Lung (tissue), 12 donors: Measurements from ENCODE around the gene SRGN. TPM values are rescaled to one million over a fixed set of nuclear protein-coding genes. Genes with fewer than 3 reads are reported as not detected.
A peak's percentile ranks its signal among the peaks of the same experiment; 100 is the strongest.

Experiments used
- ATAC-seq: fragments of 200-7000 bp; cut with Tn5 transposase; one replicate; pipeline ENCODE4 v1.9.1; 2020; ENCODE audit warnings: moderate number of reproducible peaks; ENCODE audit not compliant: insufficient read depth, low FRiP score
- DNase-seq, 3 donors: peaks; one replicate each; pipeline ENCODE4 v3.0.0-alpha.2; 2013 to 2017
- H3K27ac ChIP-seq, 2 donors: one replicate each; pipeline ENCODE4 v1.5.1; 2013; ENCODE audit warnings: mild to moderate bottlenecking in 2 of 2, moderate library complexity in 2 of 2, control low read depth in 1 of 2, inconsistent platforms in 1 of 2, low read depth in 1 of 2, low read length in 1 of 2
- H3K27me3 ChIP-seq, 3 donors: one replicate each; pipeline ENCODE4 v1.5.1; 2013; ENCODE audit warnings: low read length in 2 of 3; ENCODE audit not compliant: control insufficient read depth in 3 of 3, insufficient read depth in 3 of 3
- H3K36me3 ChIP-seq, 4 donors: one replicate each; pipeline ENCODE4 v1.5.1; 2013; ENCODE audit warnings: low read length in 4 of 4, mild to moderate bottlenecking in 1 of 4, moderate library complexity in 1 of 4; ENCODE audit not compliant: control insufficient read depth in 4 of 4, insufficient read depth in 4 of 4
- H3K4me1 ChIP-seq, 5 donors: one replicate each; pipeline ENCODE4 v1.5.1; 2013; ENCODE audit warnings: low read length in 5 of 5, mild to moderate bottlenecking in 2 of 5, moderate library complexity in 1 of 5; ENCODE audit not compliant: control insufficient read depth in 5 of 5, insufficient read depth in 5 of 5
- H3K4me3 ChIP-seq: one replicate; pipeline ENCODE4 v1.5.1; 2013; ENCODE audit warnings: mild to moderate bottlenecking, control low read depth, moderate library complexity
- H3K9ac ChIP-seq, 2 donors: one replicate each; pipeline ENCODE4 v1.5.1; 2013; ENCODE audit warnings: low read length in 2 of 2, control low read depth in 1 of 2; ENCODE audit not compliant: insufficient read depth in 1 of 2
- H3K9me3 ChIP-seq, 4 donors: one replicate each; pipeline ENCODE4 v1.5.1; 2013; ENCODE audit warnings: low read length in 3 of 4, mild to moderate bottlenecking in 1 of 4, moderate library complexity in 1 of 4; ENCODE audit not compliant: control insufficient read depth in 4 of 4, insufficient read depth in 3 of 4
- CTCF ChIP-seq: IDR thresholded peaks from 2 replicates; pipeline ENCODE4 v1.5.1; 2012; ENCODE audit warnings: mild to moderate bottlenecking; ENCODE audit errors: control extremely low read depth, extremely low read depth
- WGBS, 2 donors: extraction: QIAGEN DNeasy Blood & Tissue Kit; methylation state at CpG; one replicate each; pipeline ENCODE4 v1.1.7; 2013; 5-methylcytosine and 5-hydroxymethylcytosine counted together
- polyA plus RNA-seq, 2 donors: library from polyadenylated mRNA; stranded (reverse); fragments of 200-250 nt; gene quantifications; one replicate each; pipeline ENCODE4 v1.2.1, GENCODE V29; 2013
- total RNA-seq, 2 donors: library from RNA; depleted of rRNA in 1 of 2; stranded (reverse); fragments of >200 nt in 1 of 2; gene quantifications; one replicate each; pipeline ENCODE4 v1.2.1, GENCODE V29; 2014 to 2021
- donor health status: control.
- donor health status: control.
- donor health status: Bipolar disorder and iron deficiency.
- donor health status: healthy.
- donor health status: DM: yes; HTN: yes; CAD: no.

Gene SRGN
- total and polyA plus RNA-seq, 4 donors, result 58.1 to 1,336 (median 240) TPM

- no peak for ATAC-seq
- Histone ChIP-seq H3K4me1 (no peaks in the 10 kb centered on the region), H3K27me3 (no peaks in the 10 kb centered on the region), H3K9me3 (no peaks in the 10 kb centered on the region), H3K9ac (no peak overlapping the region), H3K36me3 (no peaks in the 10 kb centered on the region), H3K4me3 (no peak overlapping the region), H3K27ac (no peak overlapping the region)
- 39 to 67% methylated on average over 6 of the region's 6 CpGs for WGBS, 2 donors
- no peak for DNase-seq
- no peak for TF ChIP-seq CTCF
These were observed 38.3 kb upstream of the SRGN start for GRCh38 chr10:69049566-69049961.

GRCh38 chr10:69051303-69051702 lies 36.6 kb upstream of the SRGN start:
- no peak overlapping the region for H3K9ac ChIP-seq
- ATAC-seq (no peak), DNase-seq (peak in 1 of 3 donors; percentile 21)
- no peaks in the 10 kb centered on the region for H3K27me3 ChIP-seq
- no peak overlapping the region for H3K4me3 ChIP-seq
- peaks cover 0 to 4% (median 0%) of the 10 kb centered on the region in 5 donors for H3K4me1 ChIP-seq
- WGBS, 2 donors, result 52 to 53% methylated on average over 3 of the region's 3 CpGs
- TF ChIP-seq CTCF, result no peak
- peak overlapping the region in 1 of 2 donors; percentile 26 for H3K27ac ChIP-seq
- H3K9me3 ChIP-seq, result no peaks in the 10 kb centered on the region
- H3K36me3 ChIP-seq, result no peaks in the 10 kb centered on the region

GRCh38 chr10:69051710-69052487 lies 36.0 kb upstream of the SRGN start:
- Histone ChIP-seq H3K36me3 (no peaks in the 10 kb centered on the region), H3K4me3 (no peak overlapping the region), H3K27me3 (no peaks in the 10 kb centered on the region), H3K4me1 (peaks cover 0 to 4% (median 0%) of the 10 kb centered on the region in 5 donors), H3K27ac (peak overlapping the region in 1 of 2 donors; percentile 44), H3K9me3 (no peaks in the 10 kb centered on the region), H3K9ac (no peak overlapping the region)
- TF ChIP-seq CTCF, result no peak
- ATAC-seq, result no peak
- 78 to 81% methylated on average over 10 of the region's 10 CpGs for WGBS, 2 donors
- DNase-seq, result no peak

GRCh38 chr10:69052736-69053135 lies 35.2 kb upstream of the SRGN start:
- no peak for ATAC-seq
- DNase-seq, result no peak
- Histone ChIP-seq H3K36me3 (no peaks in the 10 kb centered on the region), H3K4me3 (no peak overlapping the region), H3K9me3 (no peaks in the 10 kb centered on the region), H3K27me3 (no peaks in the 10 kb centered on the region), H3K27ac (no peak overlapping the region), H3K9ac (no peak overlapping the region), H3K4me1 (peaks cover 0 to 4% (median 0%) of the 10 kb centered on the region in 5 donors)
- 81 to 86% methylated on average over 6 of the region's 6 CpGs for WGBS, 2 donors
- no peak for TF ChIP-seq CTCF
